ENCODE results near the gene YWHAG.
"Not testable (repeated sequence)": the region's sequence is repeated elsewhere in the genome, so short reads cannot be mapped to it uniquely, and the experiment has no call there.

The YWHAG gene

GRCh38 chr7:76292911-76293310 is 65.9 kb downstream of the YWHAG start:
- not testable (repeated sequence) for DNase-seq

GRCh38 chr7:76292213-76292573 is 66.6 kb downstream of the YWHAG start:
- DNase-seq, result no peak

- peak; percentile 82 for DNase-seq
These were observed 67.2 kb downstream of the YWHAG start for GRCh38 chr7:76291351-76292212.

- not testable (repeated sequence) for DNase-seq
These were observed 67.9 kb downstream of the YWHAG start for GRCh38 chr7:76290847-76291350.

GRCh38 chr7:76286842-76287403 is 71.9 kb downstream of the YWHAG start:
- no peak for DNase-seq

- DNase-seq, result no peak
These were observed 73.0 kb downstream of the YWHAG start for GRCh38 chr7:76285604-76286374.

GRCh38 chr7:76283254-76284159 is 75.3 kb downstream of the YWHAG start:
- DNase-seq, result no peak

- DNase-seq, result no peak
These were observed 76.2 kb downstream of the YWHAG start for GRCh38 chr7:76282344-76283253.

GRCh38 chr7:76281706-76282343 is 77.0 kb downstream of the YWHAG start:
- no peak for DNase-seq

- DNase-seq, result no peak
These were observed 77.6 kb downstream of the YWHAG start for GRCh38 chr7:76281006-76281705.

GRCh38 chr7:76280408-76280807 is 78.4 kb downstream of the YWHAG start:
- no peak for DNase-seq

GRCh38 chr7:76278540-76278939 is 80.3 kb downstream of the YWHAG start:
- no peak for DNase-seq
